Liver (tissue), 9 donors: ENCODE results near the gene CACNA2D1. TPM values are rescaled to one million over a fixed set of nuclear protein-coding genes. Genes with fewer than 3 reads are reported as not detected.

Experiments
- DNase-seq: peaks from one replicate; pipeline ENCODE4 v3.0.0-alpha.2; 2017; ENCODE audit warnings: low spot score
- H3K27ac ChIP-seq, 2 donors: one replicate each; pipeline ENCODE4 v1.7.0; 2013; ENCODE audit warnings: inconsistent platforms in 2 of 2, low read length in 2 of 2, control low read depth in 1 of 2, low read depth in 1 of 2, mild to moderate bottlenecking in 1 of 2
- H3K27me3 ChIP-seq, 4 donors: one replicate each; pipeline versions ENCODE4 v1.6.1 to v1.7.0; 2013; ENCODE audit warnings: low read length in 3 of 4, inconsistent platforms in 1 of 4, mild to moderate bottlenecking in 1 of 4, moderate library complexity in 1 of 4; ENCODE audit not compliant: control insufficient read depth in 4 of 4, insufficient read depth in 4 of 4
- H3K36me3 ChIP-seq, 4 donors: one replicate each; pipeline versions ENCODE4 v1.6.1 to v1.7.0; 2013; ENCODE audit warnings: low read length in 3 of 4, mild to moderate bottlenecking in 3 of 4, low read depth in 1 of 4, moderate library complexity in 1 of 4; ENCODE audit not compliant: control insufficient read depth in 4 of 4, insufficient read depth in 3 of 4
- H3K4me1 ChIP-seq, 4 donors: one replicate each; pipeline versions ENCODE4 v1.6.1 to v1.7.0; 2013; ENCODE audit warnings: low read length in 3 of 4, mild to moderate bottlenecking in 3 of 4, moderate library complexity in 1 of 4; ENCODE audit not compliant: control insufficient read depth in 4 of 4, insufficient read depth in 4 of 4
- H3K4me3 ChIP-seq, 3 donors: one replicate each; pipeline versions ENCODE4 v1.6.1 to v1.7.0; 2013; ENCODE audit warnings: low read length in 3 of 3, control low read depth in 1 of 3, low read depth in 1 of 3, mild to moderate bottlenecking in 1 of 3
- H3K9ac ChIP-seq, 2 donors: one replicate each; pipeline ENCODE4 v1.7.0; 2013; ENCODE audit warnings: low read length in 2 of 2, mild to moderate bottlenecking in 2 of 2, moderate library complexity in 2 of 2, control low read depth in 1 of 2, low read depth in 1 of 2
- H3K9me3 ChIP-seq, 4 donors: one replicate each; pipeline versions ENCODE4 v1.6.1 to v1.7.0; 2013; ENCODE audit warnings: low read length in 3 of 4; ENCODE audit not compliant: control insufficient read depth in 4 of 4
- EGR1 ChIP-seq, 2 donors: IDR thresholded peaks; 2 replicates each; pipeline ENCODE4 v1.6.1; 2016 to 2018; ENCODE audit warnings: antibody characterized with exemption in 2 of 2, low read depth in 2 of 2
- FOXA1 ChIP-seq: IDR thresholded peaks from 2 replicates; pipeline ENCODE4 v1.6.1; 2016; ENCODE audit warnings: antibody characterized with exemption
- FOXA2 ChIP-seq: IDR thresholded peaks from 2 replicates; pipeline ENCODE4 v1.6.1; 2016; ENCODE audit warnings: antibody characterized with exemption
- GABPA ChIP-seq, 2 donors: IDR thresholded peaks in 1 of 2; conservative IDR thresholded peaks in 1 of 2; 2 replicates each; pipeline ENCODE4 v1.6.1; 2016; ENCODE audit warnings: antibody characterized with exemption in 2 of 2, mild to moderate bottlenecking in 1 of 2, moderate library complexity in 1 of 2
- HNF4A ChIP-seq, 2 donors: conservative IDR thresholded peaks; 2 replicates each; pipeline ENCODE4 v1.6.1; 2016; ENCODE audit warnings: antibody characterized with exemption in 2 of 2, mild to moderate bottlenecking in 2 of 2
- HNF4G ChIP-seq: IDR thresholded peaks from 2 replicates; pipeline ENCODE4 v1.6.1; 2016; ENCODE audit warnings: antibody characterized with exemption
- JUND ChIP-seq, 2 donors: IDR thresholded peaks; 2 replicates each; pipeline ENCODE4 v1.6.1; 2016; ENCODE audit warnings: antibody characterized with exemption in 2 of 2
- RAD21 ChIP-seq, 2 donors: IDR thresholded peaks; 2 replicates each; pipeline ENCODE4 v1.6.1; 2016; ENCODE audit warnings: antibody characterized with exemption in 2 of 2, mild to moderate bottlenecking in 2 of 2
- SP1 ChIP-seq: IDR thresholded peaks from 2 replicates; pipeline ENCODE4 v1.6.1; 2018; ENCODE audit warnings: antibody characterized with exemption, mild to moderate bottlenecking
- TAF1 ChIP-seq: conservative IDR thresholded peaks from 2 replicates; pipeline ENCODE4 v1.6.1; 2016; ENCODE audit warnings: antibody characterized with exemption, mild to moderate bottlenecking
- YY1 ChIP-seq: IDR thresholded peaks from 2 replicates; pipeline ENCODE4 v1.6.1; 2016; ENCODE audit warnings: antibody characterized with exemption, mild to moderate bottlenecking
- WGBS: extraction: QIAGEN DNeasy Blood & Tissue Kit; methylation state at CpG from one replicate; pipeline ENCODE4 v1.1.7; 2013; 5-methylcytosine and 5-hydroxymethylcytosine counted together
- polyA plus RNA-seq, 2 donors: library from polyadenylated mRNA; stranded (reverse) in 1 of 2; unstranded in 1 of 2; fragments of 200-250 nt in 1 of 2; fragments of >200 nt in 1 of 2; fragmentation: Nextera tagmentation in 1 of 2; extraction: Ambion mirVana in 1 of 2; gene quantifications; one replicate each; pipeline versions ENCODE4 v1.2.1 to v1.2.3, GENCODE V29; 2013 to 2015
- total RNA-seq, 2 donors: library from RNA; depleted of rRNA; stranded (reverse); fragments of >200 nt; gene quantifications; one replicate each; pipeline ENCODE4 v1.2.3, GENCODE V29; 2014
- TF ChIP-seq, protein P1 (sequence below): IDR thresholded peaks from 2 replicates; pipeline ENCODE4 v1.6.1; 2016; ENCODE audit warnings: antibody characterized with exemption
- TF ChIP-seq, protein P2 (sequence below): IDR thresholded peaks from 2 replicates; pipeline ENCODE4 v1.6.1; 2016; ENCODE audit warnings: antibody characterized with exemption, mild to moderate bottlenecking
- TF ChIP-seq, protein P3 (sequence below): IDR thresholded peaks from 2 replicates; pipeline ENCODE4 v1.6.1; 2016; ENCODE audit warnings: antibody characterized with exemption
- TF ChIP-seq, protein P4 (sequence below): fragments of 150-350 bp; IDR thresholded peaks from 2 replicates; pipeline ENCODE4 v1.5.1; 2017; ENCODE audit warnings: improper control_type of control experiment, low read depth, low read length; ENCODE audit not compliant: missing input control
- donor health status: healthy.
- donor health status: healthy.
- donor health status: healthy.
- donor health status: healthy.
- donor health status: healthy.

The CACNA2D1 gene
- total and polyA plus RNA-seq, 4 donors, result 0.42 to 2.3 (median 0.94) TPM

DNA sequence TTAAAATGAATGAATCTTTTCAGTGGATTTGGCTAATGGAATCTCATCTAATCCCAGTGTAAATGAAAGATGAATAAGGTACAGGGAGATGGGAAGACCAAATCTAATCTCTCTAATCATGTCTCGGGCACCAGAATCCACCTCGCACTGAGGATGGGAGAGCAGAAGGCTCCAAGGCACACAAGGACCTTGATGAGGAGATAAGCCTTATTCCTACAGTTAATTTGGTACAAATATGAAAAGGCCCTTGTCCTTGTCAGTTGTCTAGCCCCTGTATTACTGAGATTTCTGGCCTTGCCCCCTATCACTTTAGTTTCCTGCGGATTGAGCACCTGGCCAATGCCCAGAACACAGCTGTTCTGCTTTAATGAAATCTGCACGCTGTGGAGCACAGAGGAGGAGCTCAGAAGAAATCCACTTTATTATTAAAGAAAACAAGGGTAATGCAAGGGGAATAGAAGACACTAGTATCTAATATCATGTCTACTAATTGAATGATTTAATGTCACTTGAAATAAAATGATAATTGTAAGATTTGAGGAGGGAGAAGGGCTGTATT is 352.4 kb downstream of the CACNA2D1 start:
- WGBS, result 79% methylated on average over 4 of the region's 4 CpGs
- no peak overlapping the region for H3K9ac ChIP-seq
- no peaks in the 10 kb centered on the region for H3K36me3 ChIP-seq
- TF ChIP-seq HNF4A (conservative IDR thresholded peaks at IDR 0.05) (no peak), FOXA2 (no peak), JUND (IDR thresholded peaks at IDR 0.05) (no peak), RAD21 (IDR thresholded peaks at IDR 0.05) (no peak), HNF4G (no peak), TAF1 (no peak), FOXA1 (no peak), SP1 (no peak)
- TF ChIP-seq, protein P1, sequence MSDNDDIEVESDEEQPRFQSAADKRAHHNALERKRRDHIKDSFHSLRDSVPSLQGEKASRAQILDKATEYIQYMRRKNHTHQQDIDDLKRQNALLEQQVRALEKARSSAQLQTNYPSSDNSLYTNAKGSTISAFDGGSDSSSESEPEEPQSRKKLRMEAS, result no peak
- TF ChIP-seq, protein P2, sequence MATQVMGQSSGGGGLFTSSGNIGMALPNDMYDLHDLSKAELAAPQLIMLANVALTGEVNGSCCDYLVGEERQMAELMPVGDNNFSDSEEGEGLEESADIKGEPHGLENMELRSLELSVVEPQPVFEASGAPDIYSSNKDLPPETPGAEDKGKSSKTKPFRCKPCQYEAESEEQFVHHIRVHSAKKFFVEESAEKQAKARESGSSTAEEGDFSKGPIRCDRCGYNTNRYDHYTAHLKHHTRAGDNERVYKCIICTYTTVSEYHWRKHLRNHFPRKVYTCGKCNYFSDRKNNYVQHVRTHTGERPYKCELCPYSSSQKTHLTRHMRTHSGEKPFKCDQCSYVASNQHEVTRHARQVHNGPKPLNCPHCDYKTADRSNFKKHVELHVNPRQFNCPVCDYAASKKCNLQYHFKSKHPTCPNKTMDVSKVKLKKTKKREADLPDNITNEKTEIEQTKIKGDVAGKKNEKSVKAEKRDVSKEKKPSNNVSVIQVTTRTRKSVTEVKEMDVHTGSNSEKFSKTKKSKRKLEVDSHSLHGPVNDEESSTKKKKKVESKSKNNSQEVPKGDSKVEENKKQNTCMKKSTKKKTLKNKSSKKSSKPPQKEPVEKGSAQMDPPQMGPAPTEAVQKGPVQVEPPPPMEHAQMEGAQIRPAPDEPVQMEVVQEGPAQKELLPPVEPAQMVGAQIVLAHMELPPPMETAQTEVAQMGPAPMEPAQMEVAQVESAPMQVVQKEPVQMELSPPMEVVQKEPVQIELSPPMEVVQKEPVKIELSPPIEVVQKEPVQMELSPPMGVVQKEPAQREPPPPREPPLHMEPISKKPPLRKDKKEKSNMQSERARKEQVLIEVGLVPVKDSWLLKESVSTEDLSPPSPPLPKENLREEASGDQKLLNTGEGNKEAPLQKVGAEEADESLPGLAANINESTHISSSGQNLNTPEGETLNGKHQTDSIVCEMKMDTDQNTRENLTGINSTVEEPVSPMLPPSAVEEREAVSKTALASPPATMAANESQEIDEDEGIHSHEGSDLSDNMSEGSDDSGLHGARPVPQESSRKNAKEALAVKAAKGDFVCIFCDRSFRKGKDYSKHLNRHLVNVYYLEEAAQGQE, result no peak
- H3K4me1 ChIP-seq, result no peaks in the 10 kb centered on the region
- no peaks in the 10 kb centered on the region for H3K9me3 ChIP-seq
- no peaks in the 10 kb centered on the region for H3K27me3 ChIP-seq
- no peak for DNase-seq
- no peak overlapping the region for H3K27ac ChIP-seq
- H3K4me3 ChIP-seq, result no peak overlapping the region

DNA sequence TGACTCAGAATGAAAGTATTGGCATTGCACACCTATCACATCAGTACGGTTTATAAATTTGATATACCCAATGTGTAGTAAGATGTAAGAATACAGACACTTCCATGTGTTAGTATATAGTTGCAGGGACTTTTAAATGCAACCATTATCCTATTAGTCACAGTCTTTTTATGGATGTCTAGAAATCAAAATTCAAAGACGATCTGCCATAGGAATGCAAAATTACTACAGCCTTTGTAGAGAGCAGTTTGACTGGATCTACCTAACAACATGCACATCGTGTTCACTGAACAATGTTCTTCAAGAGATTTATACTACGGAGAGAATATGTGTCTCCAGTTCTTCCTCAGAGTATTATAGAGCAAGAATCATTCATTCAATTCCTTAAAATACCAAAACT is 356.5 kb downstream of the CACNA2D1 start:
- Histone ChIP-seq H3K9me3 (no peaks in the 10 kb centered on the region), H3K27ac (no peak overlapping the region)

More for the DNA sequence above, 356.5 kb downstream of the CACNA2D1 start:
- Histone ChIP-seq H3K4me1 (no peaks in the 10 kb centered on the region), H3K9ac (no peak overlapping the region), H3K4me3 (no peak overlapping the region), H3K36me3 (no peaks in the 10 kb centered on the region), H3K27me3 (no peaks in the 10 kb centered on the region)
- TF ChIP-seq FOXA1 (no peak), YY1 (no peak), GABPA (IDR thresholded peaks at IDR 0.05 in 1 of 2, conservative IDR thresholded peaks at IDR 0.05 in 1 of 2) (no peak), SP1 (no peak), FOXA2 (no peak), EGR1 (IDR thresholded peaks at IDR 0.05; ENCODE audit: low read depth in 2 of 2) (no peak), HNF4A (conservative IDR thresholded peaks at IDR 0.05) (no peak), HNF4G (no peak), TAF1 (no peak)
- TF ChIP-seq, protein P3, sequence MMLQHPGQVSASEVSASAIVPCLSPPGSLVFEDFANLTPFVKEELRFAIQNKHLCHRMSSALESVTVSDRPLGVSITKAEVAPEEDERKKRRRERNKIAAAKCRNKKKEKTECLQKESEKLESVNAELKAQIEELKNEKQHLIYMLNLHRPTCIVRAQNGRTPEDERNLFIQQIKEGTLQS, result no peak
- TF ChIP-seq, protein P2, result no peak
- TF ChIP-seq, protein P4, sequence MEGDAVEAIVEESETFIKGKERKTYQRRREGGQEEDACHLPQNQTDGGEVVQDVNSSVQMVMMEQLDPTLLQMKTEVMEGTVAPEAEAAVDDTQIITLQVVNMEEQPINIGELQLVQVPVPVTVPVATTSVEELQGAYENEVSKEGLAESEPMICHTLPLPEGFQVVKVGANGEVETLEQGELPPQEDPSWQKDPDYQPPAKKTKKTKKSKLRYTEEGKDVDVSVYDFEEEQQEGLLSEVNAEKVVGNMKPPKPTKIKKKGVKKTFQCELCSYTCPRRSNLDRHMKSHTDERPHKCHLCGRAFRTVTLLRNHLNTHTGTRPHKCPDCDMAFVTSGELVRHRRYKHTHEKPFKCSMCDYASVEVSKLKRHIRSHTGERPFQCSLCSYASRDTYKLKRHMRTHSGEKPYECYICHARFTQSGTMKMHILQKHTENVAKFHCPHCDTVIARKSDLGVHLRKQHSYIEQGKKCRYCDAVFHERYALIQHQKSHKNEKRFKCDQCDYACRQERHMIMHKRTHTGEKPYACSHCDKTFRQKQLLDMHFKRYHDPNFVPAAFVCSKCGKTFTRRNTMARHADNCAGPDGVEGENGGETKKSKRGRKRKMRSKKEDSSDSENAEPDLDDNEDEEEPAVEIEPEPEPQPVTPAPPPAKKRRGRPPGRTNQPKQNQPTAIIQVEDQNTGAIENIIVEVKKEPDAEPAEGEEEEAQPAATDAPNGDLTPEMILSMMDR, result no peak
- no peak for DNase-seq
- 79% methylated on average over 4 of the region's 4 CpGs for WGBS
